ENCODE results near the gene NUP107. TPM values are rescaled to one million over a fixed set of nuclear protein-coding genes. Genes with fewer than 3 reads are reported as not detected.
"Not testable (repeated sequence)": the region's sequence is repeated elsewhere in the genome, so short reads cannot be mapped to it uniquely, and the experiment has no call there.

The NUP107 gene
- total RNA-seq, result 10 to 100 TPM; 31.2 to 33.8 TPM
- long read RNA-seq, donor 1, full-length matches to known transcripts, result 4 of 5 reads
- long read RNA-seq, donor 1, partial matches to known transcripts, result 0 of 5 reads
- long read RNA-seq, donor 1, other reads (novel, unspliced or antisense), result 1 of 5 reads
- long read RNA-seq, donor 2, full-length matches to known transcripts, result 6 of 40 reads
- long read RNA-seq, donor 2, partial matches to known transcripts, result 24 of 40 reads
- long read RNA-seq, donor 2, other reads (novel, unspliced or antisense), result 10 of 40 reads

- intact Hi-C loops (cut with DNase I), result loop anchor here in 1 of 2 donors (2.0 to 5.0 kb wide), 2 partner anchors 70 to 330 kb away; no protein-coding TSS in a partner anchor
- DNase-seq (ENCODE audit: low spot score), result peak; percentile 100
These were observed at the start of gene NUP107 for GRCh38 chr12:68686595-68687521. NUP107 (plus strand) TSS chr12:68686978; CDS start chr12:68687066, 88 bp downstream.

GRCh38 chr12:68637439-68637838 is 49.3 kb upstream of the NUP107 start:
- DNase-seq (ENCODE audit: low spot score); intact Hi-C loops (cut with DNase I): not testable (repeated sequence)

DNA sequence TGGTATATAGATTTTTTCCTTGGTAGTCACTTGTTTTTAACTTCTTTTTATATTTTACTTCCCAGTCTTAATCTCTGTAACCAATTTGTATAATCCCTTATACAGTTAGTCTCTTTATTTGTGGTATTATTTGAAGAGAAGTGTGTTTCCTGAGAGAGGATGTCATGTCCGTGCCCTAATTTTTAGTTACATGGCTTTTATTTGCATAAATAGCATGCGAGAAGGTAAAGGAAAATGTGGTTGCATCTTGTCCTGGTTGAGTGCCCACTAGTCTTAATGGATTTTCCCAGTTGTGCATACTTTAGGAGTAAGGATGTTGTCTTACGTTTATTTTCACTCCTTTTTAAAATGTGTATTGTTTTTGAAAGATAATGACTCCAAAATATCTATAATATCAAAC is 48.6 kb upstream of the NUP107 start:
- intact Hi-C loops (cut with DNase I), result no loop called here
- no peak for DNase-seq (ENCODE audit: low spot score)

DNA sequence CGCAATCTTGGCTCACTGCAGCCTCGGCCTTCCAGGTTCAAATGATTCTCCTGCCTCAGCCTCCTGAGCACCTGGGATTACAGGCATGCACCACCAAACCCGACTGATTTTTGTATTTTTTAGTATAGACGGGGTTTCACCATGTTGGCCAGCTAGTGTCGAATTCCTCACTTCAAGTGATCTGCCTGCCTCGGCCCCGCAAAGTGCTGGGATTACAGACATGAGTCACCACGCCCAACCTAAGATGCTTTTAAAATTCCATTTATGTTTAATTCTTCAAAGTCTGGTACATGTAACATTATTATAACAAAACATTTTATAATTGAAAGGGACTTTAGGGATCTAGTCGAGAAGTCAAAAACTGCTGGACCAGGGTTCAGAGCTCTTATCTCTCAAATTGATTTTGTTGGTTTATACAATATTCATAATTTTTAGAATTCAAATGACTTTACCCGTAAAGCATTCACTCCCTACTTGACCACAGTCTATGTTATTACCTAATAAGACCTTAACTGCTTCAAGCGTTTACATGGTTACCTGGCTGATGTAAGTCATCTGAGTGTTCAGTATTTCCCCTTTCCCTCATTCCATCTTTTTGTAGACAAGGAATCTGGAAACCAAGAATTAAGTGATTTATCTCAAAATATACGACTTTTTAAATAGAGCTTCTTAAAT is 47.9 kb upstream of the NUP107 start:
- intact Hi-C loops (cut with DNase I), result no loop called here
- DNase-seq (ENCODE audit: low spot score), result no peak

DNA sequence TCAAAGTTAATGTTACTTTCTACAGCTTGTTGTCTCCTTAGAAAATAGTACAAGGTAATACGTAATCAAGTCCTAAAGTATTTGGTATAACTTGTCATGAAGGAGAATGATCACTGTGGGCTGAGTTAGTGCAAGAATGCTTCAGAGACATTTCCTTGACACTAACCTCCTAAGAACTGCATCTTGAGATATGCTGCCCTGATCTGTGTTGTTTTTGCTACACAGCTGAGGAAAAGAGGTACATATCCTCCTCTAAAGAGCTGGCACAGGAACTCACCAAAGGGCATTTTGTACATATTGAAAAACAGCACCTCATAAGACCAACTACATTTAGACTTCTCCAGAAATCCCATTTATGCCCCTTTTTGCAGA is 47.4 kb upstream of the NUP107 start:
- intact Hi-C loops (cut with DNase I), result no loop called here
- DNase-seq (ENCODE audit: low spot score), result no peak

GRCh38 chr12:68641138-68641537 is 45.6 kb upstream of the NUP107 start:
- intact Hi-C loops (cut with DNase I), result no loop called here
- no peak for DNase-seq (ENCODE audit: low spot score)

DNA sequence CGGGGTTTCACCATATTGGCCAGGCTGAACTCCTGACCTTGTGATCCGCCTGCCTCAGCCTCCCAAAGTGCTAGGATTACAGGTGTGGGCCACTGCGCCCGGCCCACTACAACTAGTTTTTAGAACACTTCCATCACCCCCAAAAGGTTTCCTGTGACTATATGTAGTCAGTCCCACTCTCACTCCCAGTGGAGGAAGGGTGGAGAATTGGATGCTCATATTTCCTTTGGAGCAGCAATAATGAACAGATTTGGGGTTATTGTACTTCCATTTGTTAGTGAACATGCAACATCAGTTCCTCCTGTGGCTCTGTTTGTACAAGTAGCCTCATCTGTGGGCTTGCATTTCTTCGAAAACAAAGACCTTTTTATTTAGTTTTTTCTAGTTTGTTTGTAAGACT is 40.3 kb upstream of the NUP107 start:
- intact Hi-C loops (cut with DNase I), result no loop called here
- DNase-seq (ENCODE audit: low spot score), result no peak

DNA sequence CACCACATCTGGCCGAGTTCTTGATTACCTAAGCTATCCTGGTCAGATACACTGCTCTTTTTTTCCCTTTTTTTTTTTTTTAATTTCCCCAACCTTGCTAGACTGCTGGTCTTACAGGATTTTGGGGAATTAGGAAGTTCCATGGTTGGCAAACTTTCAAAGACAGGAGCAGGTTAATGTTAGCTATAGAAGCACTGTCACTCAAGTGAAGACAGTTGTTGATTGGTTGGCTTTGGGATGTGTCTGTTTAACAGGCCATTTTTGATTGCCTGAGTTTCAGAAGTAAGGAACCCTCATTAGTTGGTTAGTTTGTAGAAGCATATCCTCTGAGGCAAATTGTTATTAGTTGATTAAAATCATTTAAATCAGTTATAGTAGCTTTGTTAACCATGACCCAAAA is 39.3 kb upstream of the NUP107 start:
- DNase-seq (ENCODE audit: low spot score), result no peak
- intact Hi-C loops (cut with DNase I), result no loop called here

GRCh38 chr12:68648179-68648578 is 38.6 kb upstream of the NUP107 start:
- no peak for DNase-seq (ENCODE audit: low spot score)

GRCh38 chr12:68665016-68665569 is 21.7 kb upstream of the NUP107 start:
- DNase-seq (ENCODE audit: low spot score), result no peak
- intact Hi-C loops (cut with DNase I), result no loop called here

More at GRCh38 chr12:68648179-68648578, 38.6 kb upstream of the NUP107 start:
- intact Hi-C loops (cut with DNase I), result no loop called here

DNA sequence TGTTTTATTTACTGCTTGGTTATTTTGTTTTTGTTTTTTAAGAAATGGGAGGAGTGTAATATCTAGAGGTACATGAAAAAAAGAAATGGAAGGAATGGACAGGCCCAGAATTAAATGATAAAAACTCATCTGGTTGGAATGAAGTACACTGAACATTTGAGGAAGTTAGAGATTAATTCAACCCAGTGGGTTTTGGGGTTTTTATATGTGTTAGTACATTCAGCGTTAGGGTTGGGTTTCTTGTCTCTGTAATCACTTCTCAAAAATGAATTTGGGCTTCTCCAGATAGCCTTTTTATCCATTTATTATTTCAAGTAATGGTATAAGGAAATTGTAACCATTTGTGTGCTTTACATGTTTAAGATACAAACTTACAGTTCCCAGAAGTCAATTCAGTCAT is 19.5 kb upstream of the NUP107 start:
- no peak for DNase-seq (ENCODE audit: low spot score)
- intact Hi-C loops (cut with DNase I), result no loop called here

DNA sequence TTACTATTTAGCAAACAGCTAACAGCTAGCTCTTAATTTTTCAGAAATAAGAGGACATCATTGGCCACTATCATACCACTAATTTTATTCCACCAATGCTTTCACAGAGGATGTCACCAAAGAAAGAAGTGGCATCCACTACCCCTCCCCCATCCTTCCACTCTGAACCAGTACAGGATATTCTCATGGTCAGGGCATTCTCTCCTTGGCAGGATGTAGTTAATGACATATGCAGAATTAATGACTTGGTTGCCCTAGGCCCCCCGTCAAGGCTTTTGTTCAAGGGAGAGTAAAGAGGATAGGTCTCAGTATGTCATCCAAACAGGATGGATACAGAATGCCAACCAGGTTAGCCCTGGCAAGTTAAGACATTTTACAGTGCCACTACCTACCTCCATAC is 18.9 kb upstream of the NUP107 start:
- intact Hi-C loops (cut with DNase I), result no loop called here
- DNase-seq (ENCODE audit: low spot score), result no peak

DNA sequence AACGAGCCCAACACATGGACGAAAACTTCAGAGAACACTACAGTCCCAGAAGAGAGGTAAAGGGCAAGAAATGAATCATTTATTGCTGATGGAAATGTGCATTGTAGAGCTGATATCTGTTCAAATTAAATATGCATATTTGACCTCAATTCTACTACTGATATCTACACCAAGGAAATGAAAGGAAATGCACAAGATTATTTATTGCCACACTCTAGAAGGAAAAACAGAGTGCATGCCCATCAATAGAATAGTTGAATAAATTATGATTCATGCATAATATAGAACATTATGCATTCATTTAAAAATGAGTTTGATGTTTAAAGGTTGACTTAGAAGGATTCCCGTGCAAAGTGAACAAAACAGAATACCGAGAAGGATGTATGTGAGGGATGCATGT is 15.6 kb upstream of the NUP107 start:
- DNase-seq (ENCODE audit: low spot score), result no peak
- intact Hi-C loops (cut with DNase I), result no loop called here

DNA sequence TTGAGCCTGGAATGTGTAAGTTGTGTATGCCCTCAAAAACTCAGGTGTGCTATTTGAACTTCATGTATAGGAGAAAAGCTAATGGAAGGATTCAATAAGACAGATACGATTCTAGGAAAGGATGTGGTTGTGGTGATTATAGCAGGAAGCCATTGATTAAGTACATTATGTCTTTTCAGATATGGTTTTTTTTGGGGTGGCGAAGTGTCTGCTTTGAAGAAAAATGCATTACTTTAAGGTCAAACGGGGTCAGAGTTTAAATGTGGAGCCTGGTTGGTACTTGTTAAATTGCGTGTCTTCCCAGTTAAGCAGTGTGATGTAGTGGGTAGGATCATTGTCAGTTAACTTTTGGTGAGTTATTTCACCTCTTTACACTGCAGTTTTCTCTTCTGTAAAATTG is 13.0 kb upstream of the NUP107 start:
- no peak for DNase-seq (ENCODE audit: low spot score)
- intact Hi-C loops (cut with DNase I), result no loop called here

GRCh38 chr12:68674376-68674775 is 12.4 kb upstream of the NUP107 start:
- intact Hi-C loops (cut with DNase I), result no loop called here
- no peak for DNase-seq (ENCODE audit: low spot score)

GRCh38 chr12:68675101-68675842 is 11.5 kb upstream of the NUP107 start:
- DNase-seq (ENCODE audit: low spot score), result no peak
- intact Hi-C loops (cut with DNase I), result no loop called here

DNA sequence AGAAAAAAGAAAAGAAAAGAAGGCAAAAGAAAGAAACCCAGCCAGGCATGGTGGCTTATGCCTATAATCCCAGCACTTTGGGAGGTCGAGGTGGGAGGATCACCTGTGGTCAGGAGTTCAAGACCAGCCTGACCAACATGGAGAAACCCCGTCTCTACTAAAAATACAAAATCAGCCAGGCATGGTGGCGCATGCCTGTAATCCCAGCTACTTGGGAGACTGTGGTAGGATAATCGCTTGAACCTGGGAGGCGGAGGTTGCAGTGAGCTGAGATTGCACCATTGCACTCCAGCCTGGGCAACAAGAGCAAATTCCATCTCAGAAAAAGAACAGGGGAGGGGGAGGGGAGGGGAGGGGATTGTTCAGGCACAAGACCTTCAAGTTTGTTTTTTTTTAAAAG is 9.9 kb upstream of the NUP107 start:
- DNase-seq (ENCODE audit: low spot score); intact Hi-C loops (cut with DNase I): not testable (repeated sequence)

- DNase-seq (ENCODE audit: low spot score), result no peak
- intact Hi-C loops (cut with DNase I), result loop anchor here in 1 of 2 donors (2.0 to 5.0 kb wide), 2 partner anchors 69 to 329 kb away; no protein-coding TSS in a partner anchor
These were observed 550 bp upstream of the NUP107 start for GRCh38 chr12:68686262-68686594.

- DNase-seq (ENCODE audit: low spot score), result no peak
- intact Hi-C loops (cut with DNase I), result no loop called here
These were observed 8.7 kb downstream of the NUP107 start for GRCh38 chr12:68695454-68695853.
